T47D (cell line): ENCODE measurements around the gene POM121C.
A peak's percentile ranks its signal among the peaks of the same experiment; 100 is the strongest.
"Not testable (repeated sequence)": the region's sequence is repeated elsewhere in the genome, so short reads cannot be mapped to it uniquely, and the experiment has no call there.

Source experiments
- DNase-seq, 2 experiments: peaks; one replicate each; pipeline versions ENCODE4 v3.0.0 to v3.0.0-alpha.2; 2011 to 2012; ENCODE audit warnings: low read depth in 1 of 2, low spot score in 1 of 2
- JUND ChIP-seq: IDR thresholded peaks from 2 replicates; pipeline ENCODE4 v1.6.1; 2012; ENCODE audit warnings: low read depth
- in situ Hi-C: cut with HindIII; loops from 2 replicates; pipeline ENCODE4 v1.10.0; 2016; ENCODE audit warnings: low sequenced_read_pairs, low pct_unique_long_range_greater_than_20kb

The POM121C gene

DNA sequence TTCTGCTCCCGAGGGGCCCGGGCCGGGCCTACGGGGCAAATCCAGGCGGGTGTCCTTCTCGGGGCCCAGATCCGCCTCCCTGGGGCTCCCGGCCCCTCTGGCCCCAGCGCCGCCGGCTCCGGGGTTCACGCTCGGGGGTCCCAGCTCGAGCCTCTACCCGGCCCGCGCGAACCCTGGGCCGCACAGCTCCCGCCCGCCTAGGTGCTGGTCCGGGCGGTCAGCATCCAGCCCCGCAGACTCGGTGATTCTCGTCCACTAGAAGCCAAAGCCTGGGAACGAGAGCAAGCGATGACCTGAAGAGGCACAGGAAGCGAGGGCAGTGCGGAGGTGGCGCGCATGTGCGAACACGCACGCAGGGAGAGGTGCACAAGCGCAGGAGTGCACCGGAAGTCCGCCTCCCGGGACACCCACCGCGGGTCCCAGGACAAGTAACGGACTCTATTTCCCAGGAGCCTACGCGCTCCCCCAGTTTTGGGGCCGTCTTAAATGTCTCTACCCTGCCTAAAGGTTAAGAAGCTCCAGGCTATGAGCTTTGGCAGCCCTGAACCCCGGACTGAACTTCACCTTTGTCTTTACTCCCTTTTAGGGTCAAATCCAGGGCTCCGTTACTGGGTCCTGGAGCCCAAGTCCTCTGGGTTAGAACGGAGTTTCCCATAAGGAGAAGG is at the start of gene POM121C:
Gene POM121C (minus strand): TSS at position 321 of the 665 bp plus-strand sequence. CDS start 44,803 bp downstream, outside the sequence.
- DNase-seq: peak; percentile 69 to 91
- in situ Hi-C loops: not testable (repeated sequence)

- in situ Hi-C loops: no loop called here
- no peak for TF ChIP-seq JUND
- DNase-seq: no peak
These were observed 48.7 kb upstream of the POM121C start for GRCh38 chr7:75534727-75535307.

DNA sequence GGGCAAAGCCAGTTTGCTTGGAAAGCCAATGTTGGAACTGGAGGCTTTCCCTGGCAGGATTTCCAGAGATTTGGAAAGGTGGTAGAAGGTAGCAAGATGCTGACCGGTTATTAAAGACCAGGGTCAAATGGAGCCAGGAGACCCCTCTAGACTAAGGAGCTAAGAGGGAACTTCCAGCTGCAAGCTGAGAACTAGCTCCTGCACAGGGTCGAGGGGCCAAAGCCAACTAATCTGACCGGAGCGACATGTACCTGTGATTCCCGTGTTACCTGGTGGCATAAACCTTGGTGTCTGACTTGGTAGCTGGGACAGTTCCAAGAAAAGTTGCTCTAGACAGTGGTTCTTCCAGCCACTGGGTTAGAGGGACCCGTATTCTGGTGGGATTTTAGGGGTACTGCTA is 47.8 kb upstream of the POM121C start:
- no peak for DNase-seq
- in situ Hi-C loops: no loop called here
- TF ChIP-seq JUND: no peak

DNA sequence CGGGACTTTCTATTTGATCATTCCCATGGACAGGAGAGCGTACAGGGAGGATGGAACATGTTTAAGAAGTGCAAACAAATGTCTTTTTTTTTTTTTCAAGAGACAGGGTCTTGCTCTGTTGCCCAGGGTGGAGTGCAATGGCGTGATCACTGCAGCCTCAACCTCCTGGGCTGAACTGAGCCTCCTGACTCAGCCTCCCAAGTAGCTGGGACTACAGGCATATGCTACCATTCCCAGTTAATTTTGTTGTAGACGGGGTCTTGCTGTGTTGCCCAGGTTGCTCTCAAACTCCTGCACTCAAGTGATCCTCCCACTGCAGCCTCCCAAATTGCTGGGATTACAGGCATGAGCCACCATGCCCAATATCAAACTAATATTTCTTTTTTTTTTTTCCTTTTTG is 46.5 kb upstream of the POM121C start:
- DNase-seq: no peak
- in situ Hi-C loops: no loop called here

DNA sequence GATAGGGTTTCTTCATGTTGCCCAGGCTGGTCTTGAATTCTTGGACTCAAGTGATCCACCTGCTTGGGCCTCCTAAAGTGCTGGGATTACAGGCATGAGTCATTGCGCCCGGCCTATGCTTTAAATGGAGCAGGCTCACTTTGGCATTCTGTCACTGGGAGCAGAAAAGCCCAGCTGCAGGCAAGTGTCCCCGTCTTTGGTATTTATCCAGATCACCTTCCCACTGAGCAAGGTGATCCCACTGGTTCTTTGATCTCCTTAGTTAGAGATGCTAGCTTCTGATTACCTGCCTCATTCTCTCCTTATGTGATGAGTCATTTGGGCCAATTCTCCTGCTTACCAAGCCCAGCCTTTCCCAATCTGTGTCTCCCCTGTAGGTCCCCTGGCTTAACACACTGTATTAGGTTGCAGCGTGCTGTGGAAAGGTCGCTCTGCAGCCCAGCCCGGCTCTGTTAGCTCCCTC is 45.3 kb upstream of the POM121C start:
- no peak for TF ChIP-seq JUND
- no peak for DNase-seq
- in situ Hi-C loops: no loop called here

More for the DNA sequence above, 46.5 kb upstream of the POM121C start:
- TF ChIP-seq JUND: no peak

DNA sequence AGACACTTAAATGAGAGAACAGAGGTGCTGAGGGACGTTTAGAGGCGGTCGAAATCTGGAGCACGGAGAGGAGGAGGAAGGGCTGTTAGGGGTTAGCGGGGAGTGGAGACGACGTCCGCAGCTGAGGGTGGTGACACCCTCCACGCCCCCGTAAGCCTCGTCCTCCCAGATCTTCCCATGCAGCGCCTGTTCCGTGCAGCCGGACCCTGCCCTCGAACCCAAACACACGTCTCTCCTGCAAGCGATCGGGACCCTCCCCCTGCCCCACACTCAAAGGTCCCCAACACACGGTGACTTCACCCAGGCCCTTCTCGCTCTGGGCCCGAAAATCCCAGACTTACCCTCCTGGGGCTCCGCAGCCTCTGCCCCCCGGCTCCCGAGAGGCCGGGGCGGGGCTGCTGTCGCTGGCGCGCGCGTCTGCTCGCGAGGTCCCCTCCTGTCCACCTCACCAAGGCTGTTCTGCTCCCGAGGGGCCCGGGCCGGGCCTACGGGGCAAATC is 41.2 kb upstream of the POM121C start:
- in situ Hi-C loops, DNase-seq: not testable (repeated sequence)

DNA sequence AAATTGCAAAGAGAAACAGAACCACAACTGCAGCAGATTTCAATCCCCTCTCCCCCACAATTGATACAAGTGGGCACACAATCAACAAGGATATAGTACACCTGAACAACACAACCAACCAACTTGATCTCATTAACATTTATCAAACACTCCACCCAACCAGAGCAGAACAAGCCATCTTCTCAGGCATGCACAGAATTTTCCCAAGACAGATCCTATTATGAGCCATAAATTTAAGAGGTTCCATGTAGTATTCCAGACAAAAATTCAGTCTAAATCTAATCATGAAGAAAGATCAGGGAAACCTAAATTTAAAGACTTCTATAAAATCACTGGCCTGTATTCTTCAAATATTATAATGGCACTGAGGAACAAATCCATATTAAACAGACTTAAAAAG is 35.6 kb upstream of the POM121C start:
- in situ Hi-C loops, DNase-seq: not testable (repeated sequence)

GRCh38 chr7:75518842-75519241 is 32.7 kb upstream of the POM121C start:
- in situ Hi-C loops, DNase-seq: not testable (repeated sequence)

GRCh38 chr7:75509033-75509432 is 22.9 kb upstream of the POM121C start:
- in situ Hi-C loops: not testable (repeated sequence)

GRCh38 chr7:75492020-75492419 is 5.9 kb upstream of the POM121C start, which contains the start of gene SPDYE5:
Gene SPDYE5 (plus strand): TSS chr7:75492320. CDS start chr7:75494048, 1,728 bp downstream.
- DNase-seq, in situ Hi-C loops: not testable (repeated sequence)

More at GRCh38 chr7:75509033-75509432, 22.9 kb upstream of the POM121C start:
- DNase-seq: not testable (repeated sequence)

- in situ Hi-C loops: not testable (repeated sequence)
- peak in 1 of 2 experiments; percentile 7 for DNase-seq
These were observed 632 bp downstream of the POM121C start for GRCh38 chr7:75485355-75485978.

DNA sequence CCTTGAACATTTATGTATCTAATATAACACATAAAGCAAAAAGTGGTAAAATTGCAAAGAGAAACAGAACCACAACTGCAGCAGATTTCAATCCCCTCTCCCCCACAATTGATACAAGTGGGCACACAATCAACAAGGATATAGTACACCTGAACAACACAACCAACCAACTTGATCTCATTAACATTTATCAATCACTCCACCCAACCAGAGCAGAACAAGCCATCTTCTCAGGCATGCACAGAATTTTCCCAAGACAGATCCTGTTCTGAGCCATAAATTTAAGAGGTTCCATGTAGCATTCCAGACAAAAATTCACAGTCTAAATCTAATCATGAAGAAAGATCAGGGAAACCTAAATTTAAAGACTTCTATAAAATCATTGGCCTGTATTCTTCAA is 5.8 kb downstream of the POM121C start:
- DNase-seq, in situ Hi-C loops: not testable (repeated sequence)

- in situ Hi-C loops, DNase-seq: not testable (repeated sequence)
These were observed 8.6 kb downstream of the POM121C start for GRCh38 chr7:75477457-75477856.

- in situ Hi-C loops, DNase-seq: not testable (repeated sequence)
These were observed 15.9 kb downstream of the POM121C start for GRCh38 chr7:75470166-75470565.

DNA sequence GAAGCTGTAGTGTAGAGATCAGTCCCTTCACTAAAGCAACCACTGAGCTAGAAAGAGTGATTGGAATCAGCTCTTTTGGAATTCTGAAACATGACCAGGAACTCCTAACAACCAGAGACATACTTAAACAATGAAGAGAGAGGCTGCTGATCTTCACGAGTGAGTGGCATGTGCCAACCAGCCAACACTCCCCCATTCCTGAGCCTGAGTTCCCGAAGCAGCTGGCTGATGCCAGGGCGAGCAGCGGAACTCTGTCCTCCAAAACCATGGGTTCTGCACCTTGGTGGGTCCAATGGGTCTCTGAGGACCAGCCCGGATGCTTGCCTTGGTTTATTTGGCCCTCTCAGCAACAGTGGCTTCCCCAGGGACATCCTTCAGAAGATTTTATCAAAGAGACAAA is 25.6 kb downstream of the POM121C start:
- in situ Hi-C loops, DNase-seq: not testable (repeated sequence)

- DNase-seq, in situ Hi-C loops: not testable (repeated sequence)
These were observed 28.1 kb downstream of the POM121C start for GRCh38 chr7:75458034-75458433.

DNA sequence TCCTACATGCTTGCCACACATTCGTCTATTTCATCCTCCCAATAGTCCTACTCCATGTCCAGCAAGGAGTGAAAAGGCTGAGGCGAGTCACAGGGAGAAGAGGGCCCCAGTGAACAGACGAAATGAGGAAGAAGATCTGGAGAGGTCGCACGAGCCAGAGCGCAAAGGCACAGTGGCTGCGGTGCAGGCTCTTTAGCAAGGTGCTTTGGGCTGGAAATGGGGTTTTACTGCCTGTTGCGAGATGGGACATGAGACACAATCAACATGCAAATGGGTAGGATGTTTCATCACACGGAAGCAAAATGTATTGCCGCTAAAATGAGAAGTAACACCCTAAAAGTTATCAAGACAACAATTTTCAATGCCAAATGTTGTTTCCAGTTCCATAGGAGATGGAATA is 29.7 kb downstream of the POM121C start:
- DNase-seq, in situ Hi-C loops: not testable (repeated sequence)

DNA sequence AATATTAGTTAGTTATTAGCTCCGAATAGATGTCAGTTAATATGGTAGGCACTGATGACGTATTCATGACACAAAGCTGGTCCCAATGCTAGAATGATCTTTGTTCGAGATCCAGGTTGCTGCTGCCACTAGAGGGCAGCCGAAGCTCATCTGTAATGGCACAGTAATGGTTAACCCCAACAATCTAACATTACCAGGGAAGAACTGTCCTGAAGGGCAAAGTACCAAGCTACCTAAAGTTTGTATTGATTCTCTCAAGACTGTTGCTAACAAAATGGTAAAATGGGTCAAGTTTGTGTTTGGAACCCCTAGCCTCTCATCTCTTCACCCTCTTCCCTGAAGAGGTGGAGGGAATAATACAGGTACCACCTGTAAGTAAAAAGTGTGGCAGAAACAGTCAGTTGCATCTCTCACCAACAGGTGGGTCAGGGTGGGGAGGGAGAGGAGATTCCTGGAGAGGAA is 33.6 kb downstream of the POM121C start:
- DNase-seq, in situ Hi-C loops: not testable (repeated sequence)
